ENCODE measurements around the gene CNTNAP5.

The CNTNAP5 gene

DNA sequence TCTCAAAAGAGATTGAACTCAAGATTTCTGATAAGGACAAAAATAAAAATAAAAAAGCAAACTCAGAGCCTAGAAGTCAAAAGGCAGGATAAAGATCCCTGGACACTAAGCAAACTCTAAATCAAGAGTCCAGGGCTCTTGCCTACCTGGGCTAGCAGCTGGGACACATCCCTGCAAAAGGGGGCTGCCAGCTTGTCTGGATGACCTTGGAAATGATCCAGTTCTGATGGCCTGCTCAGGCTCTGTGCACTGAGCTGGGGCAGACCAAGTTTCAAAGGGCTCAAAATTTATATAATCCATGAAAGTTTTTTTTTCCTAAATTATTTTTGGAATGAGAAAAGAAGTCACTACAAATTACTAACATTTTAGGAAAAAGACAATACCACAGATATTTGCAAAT is 557.3 kb downstream of the CNTNAP5 start:
- no peak for DNase-seq (ENCODE audit: low read depth)
- TF ChIP-seq, protein P1, sequence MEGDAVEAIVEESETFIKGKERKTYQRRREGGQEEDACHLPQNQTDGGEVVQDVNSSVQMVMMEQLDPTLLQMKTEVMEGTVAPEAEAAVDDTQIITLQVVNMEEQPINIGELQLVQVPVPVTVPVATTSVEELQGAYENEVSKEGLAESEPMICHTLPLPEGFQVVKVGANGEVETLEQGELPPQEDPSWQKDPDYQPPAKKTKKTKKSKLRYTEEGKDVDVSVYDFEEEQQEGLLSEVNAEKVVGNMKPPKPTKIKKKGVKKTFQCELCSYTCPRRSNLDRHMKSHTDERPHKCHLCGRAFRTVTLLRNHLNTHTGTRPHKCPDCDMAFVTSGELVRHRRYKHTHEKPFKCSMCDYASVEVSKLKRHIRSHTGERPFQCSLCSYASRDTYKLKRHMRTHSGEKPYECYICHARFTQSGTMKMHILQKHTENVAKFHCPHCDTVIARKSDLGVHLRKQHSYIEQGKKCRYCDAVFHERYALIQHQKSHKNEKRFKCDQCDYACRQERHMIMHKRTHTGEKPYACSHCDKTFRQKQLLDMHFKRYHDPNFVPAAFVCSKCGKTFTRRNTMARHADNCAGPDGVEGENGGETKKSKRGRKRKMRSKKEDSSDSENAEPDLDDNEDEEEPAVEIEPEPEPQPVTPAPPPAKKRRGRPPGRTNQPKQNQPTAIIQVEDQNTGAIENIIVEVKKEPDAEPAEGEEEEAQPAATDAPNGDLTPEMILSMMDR (conservative IDR thresholded peaks at IDR 0.05; ENCODE audit: low read depth, low read length) = no peak
- no peak overlapping the region for H3K4me3 ChIP-seq (ENCODE audit: low read depth, low read length)

DNA sequence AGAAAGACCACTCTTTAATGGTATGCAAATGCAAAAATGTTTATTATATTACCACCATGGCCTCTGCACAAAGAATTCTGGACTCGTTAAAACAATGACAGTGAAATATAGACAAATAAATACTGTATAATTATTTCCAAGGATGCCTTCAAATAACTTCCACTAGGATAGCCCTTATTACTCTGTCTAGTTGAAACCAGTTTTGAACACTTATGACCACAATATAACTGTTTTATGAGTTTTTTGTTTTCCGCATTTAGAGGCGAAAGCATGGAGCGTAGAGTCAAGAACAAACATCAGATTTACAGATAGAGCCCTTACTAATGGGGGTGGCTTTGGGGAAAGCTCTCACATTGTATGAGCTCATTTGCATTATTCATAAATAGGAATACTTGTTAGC is 559.5 kb downstream of the CNTNAP5 start:
- no peak overlapping the region for H3K4me3 ChIP-seq (ENCODE audit: low read depth, low read length)
- TF ChIP-seq, protein P1 (conservative IDR thresholded peaks at IDR 0.05; ENCODE audit: low read depth, low read length) = no peak
- DNase-seq (ENCODE audit: low read depth) = no peak

DNA sequence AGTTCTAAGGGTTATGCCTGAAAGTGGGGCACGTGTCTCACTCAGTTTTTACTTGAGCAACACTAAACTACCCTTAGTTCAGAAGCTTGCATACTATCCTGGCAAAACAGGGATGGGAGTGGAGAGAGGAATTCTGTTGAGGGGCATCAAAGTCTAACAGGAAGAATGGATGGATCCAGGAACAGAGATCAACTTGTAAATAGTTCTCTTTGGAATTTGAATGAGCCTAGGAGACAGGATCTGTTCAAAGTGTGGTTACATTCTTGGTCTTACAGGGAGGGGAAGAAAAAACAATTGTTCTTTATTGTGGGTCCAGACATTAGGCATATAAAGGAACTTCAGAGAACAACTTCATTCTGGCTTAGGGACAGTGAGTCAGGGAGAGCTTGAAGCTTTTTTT is 560.2 kb downstream of the CNTNAP5 start:
- TF ChIP-seq, protein P1 (conservative IDR thresholded peaks at IDR 0.05; ENCODE audit: low read depth, low read length) = no peak
- no peak for DNase-seq (ENCODE audit: low read depth)
- H3K4me3 ChIP-seq (ENCODE audit: low read depth, low read length) = no peak overlapping the region

DNA sequence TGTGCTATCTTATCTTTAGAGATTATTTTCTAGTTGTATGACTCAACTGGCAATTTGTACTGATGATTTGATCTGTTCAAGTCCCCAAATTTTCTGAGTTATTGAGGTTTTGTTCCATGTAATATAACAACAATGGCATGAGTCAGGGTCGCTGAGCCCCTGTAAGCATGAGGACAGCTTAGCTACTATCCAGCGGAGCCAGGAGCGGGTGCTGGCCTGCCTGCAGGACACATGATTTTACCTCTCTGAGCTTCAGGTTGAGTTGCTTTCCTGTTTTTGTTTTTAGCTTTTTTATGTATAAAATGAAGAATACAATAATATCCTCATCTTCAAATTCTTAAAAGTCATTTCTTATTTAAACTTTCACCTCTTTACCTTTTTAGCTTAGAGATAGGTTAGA is 561.1 kb downstream of the CNTNAP5 start:
- TF ChIP-seq, protein P1 (conservative IDR thresholded peaks at IDR 0.05; ENCODE audit: low read depth, low read length) = no peak
- DNase-seq (ENCODE audit: low read depth) = no peak
- no peak overlapping the region for H3K4me3 ChIP-seq (ENCODE audit: low read depth, low read length)

DNA sequence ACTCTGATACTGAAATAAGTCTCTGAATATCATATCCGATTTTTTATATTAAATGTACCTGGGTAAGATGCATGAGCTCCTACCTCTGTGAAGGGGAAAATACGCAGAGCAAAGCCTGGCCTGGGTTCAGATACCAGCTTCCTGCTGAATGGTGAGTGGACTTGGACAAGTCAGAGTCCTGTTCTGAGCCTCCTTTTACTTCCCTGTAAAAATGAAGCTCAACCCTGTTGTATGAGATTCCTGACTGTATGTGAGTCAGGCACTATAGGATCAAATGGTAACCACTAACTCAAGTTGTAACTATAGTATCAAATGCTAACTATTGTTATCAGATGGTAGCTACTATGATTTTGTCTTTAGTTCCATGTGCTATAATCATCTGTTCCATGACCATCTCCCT is 561.7 kb downstream of the CNTNAP5 start:
- H3K4me3 ChIP-seq (ENCODE audit: low read depth, low read length) = no peak overlapping the region
- DNase-seq (ENCODE audit: low read depth) = no peak
- TF ChIP-seq, protein P1 (conservative IDR thresholded peaks at IDR 0.05; ENCODE audit: low read depth, low read length) = no peak

DNA sequence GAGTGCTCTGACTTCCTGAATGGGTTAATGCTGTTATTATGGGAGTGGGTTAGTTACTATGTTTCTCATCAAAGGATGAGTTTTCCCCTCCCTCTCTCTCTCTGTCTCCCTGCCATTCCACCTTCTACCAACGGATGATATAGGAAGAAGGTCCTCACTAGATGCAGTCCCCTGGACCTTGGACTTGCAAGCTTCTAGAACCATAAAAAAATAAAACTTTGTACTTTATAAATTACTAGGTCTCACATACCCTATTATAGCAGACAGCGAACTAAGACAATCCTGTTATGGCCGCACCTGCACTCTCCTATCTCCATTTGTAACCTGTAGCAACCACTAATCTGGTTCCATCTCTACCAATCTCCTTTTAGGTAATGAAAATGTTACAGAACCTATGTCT is 564.9 kb downstream of the CNTNAP5 start:
- TF ChIP-seq, protein P1 (conservative IDR thresholded peaks at IDR 0.05; ENCODE audit: low read depth, low read length) = no peak
- no peak overlapping the region for H3K4me3 ChIP-seq (ENCODE audit: low read depth, low read length)
- DNase-seq (ENCODE audit: low read depth) = no peak

DNA sequence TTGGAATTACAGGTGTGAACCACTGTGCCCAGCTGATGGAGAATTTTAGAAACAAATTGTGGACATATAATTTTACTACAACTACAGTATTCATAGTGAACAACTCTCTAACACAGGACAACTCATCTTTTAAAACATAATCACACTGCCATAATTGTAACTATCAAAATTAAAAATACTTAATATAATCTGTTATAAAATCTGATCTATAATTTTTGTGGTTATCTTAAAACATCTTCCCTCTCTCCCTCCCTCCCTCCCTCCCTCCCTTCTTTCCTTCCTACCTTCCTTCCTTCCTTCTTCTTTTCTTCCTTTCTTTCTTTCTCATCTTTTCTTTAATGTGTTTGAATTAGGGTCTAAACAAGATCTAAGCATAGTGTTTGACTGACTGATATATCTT is 577.7 kb downstream of the CNTNAP5 start:
- TF ChIP-seq, protein P1 (conservative IDR thresholded peaks at IDR 0.05; ENCODE audit: low read depth, low read length) = no peak
- no peak overlapping the region for H3K4me3 ChIP-seq (ENCODE audit: low read depth, low read length)
- DNase-seq (ENCODE audit: low read depth) = no peak
